Endometrial microvascular endothelial cells (primary cell): ENCODE measurements around the gene CLDN8. TPM values are rescaled to one million over a fixed set of nuclear protein-coding genes. Genes with fewer than 3 reads are reported as not detected.

Experiments
- in situ Hi-C: cut with HindIII; loops from 2 replicates; pipeline ENCODE4 v1.10.0; 2017; ENCODE audit warnings: low sequenced_read_pairs, low pct_unique_long_range_greater_than_20kb; ENCODE audit errors: inconsistent ontology term
- total RNA-seq: library from RNA; depleted of rRNA; stranded (reverse); fragments of >200 nt; gene quantifications from one replicate; pipeline ENCODE4 v1.2.3, GENCODE V29; 2015; ENCODE audit errors: inconsistent ontology term

Gene CLDN8
- not detected for total RNA-seq

- in situ Hi-C loops, result no loop called here
These were observed at the start of gene CLDN8 for GRCh38 chr21:30216041-30216723. Gene CLDN8 (minus strand): TSS chr21:30216097. CDS start chr21:30215925, 172 bp downstream.

- in situ Hi-C loops, result no loop called here
These were observed 41.9 kb upstream of the CLDN8 start for GRCh38 chr21:30257773-30258172.

- in situ Hi-C loops, result no loop called here
These were observed 40.2 kb upstream of the CLDN8 start for GRCh38 chr21:30256100-30256499.

GRCh38 chr21:30255679-30256078 lies 39.8 kb upstream of the CLDN8 start:
- in situ Hi-C loops, result no loop called here

- in situ Hi-C loops, result no loop called here
These were observed 35.9 kb upstream of the CLDN8 start for GRCh38 chr21:30251781-30252180.

- in situ Hi-C loops, result no loop called here
These were observed 34.0 kb upstream of the CLDN8 start for GRCh38 chr21:30249936-30250335.

GRCh38 chr21:30248844-30249243 lies 32.9 kb upstream of the CLDN8 start:
- in situ Hi-C loops, result no loop called here

- in situ Hi-C loops, result no loop called here
These were observed 29.2 kb upstream of the CLDN8 start for GRCh38 chr21:30245061-30245460.

- in situ Hi-C loops, result no loop called here
These were observed 27.8 kb upstream of the CLDN8 start for GRCh38 chr21:30243691-30244090.

GRCh38 chr21:30240661-30241060 lies 24.8 kb upstream of the CLDN8 start:
- in situ Hi-C loops, result no loop called here

- in situ Hi-C loops, result no loop called here
These were observed 22.3 kb upstream of the CLDN8 start for GRCh38 chr21:30238168-30238567.

GRCh38 chr21:30234643-30235042 lies 18.7 kb upstream of the CLDN8 start:
- in situ Hi-C loops, result no loop called here

- in situ Hi-C loops, result no loop called here
These were observed 18.2 kb upstream of the CLDN8 start for GRCh38 chr21:30234050-30234449.

- in situ Hi-C loops, result no loop called here
These were observed 17.5 kb upstream of the CLDN8 start for GRCh38 chr21:30233228-30234020.

GRCh38 chr21:30232011-30232410 lies 16.1 kb upstream of the CLDN8 start:
- in situ Hi-C loops, result no loop called here

GRCh38 chr21:30227633-30228404 lies 11.9 kb upstream of the CLDN8 start:
- in situ Hi-C loops, result no loop called here

- in situ Hi-C loops, result no loop called here
These were observed 11.2 kb upstream of the CLDN8 start for GRCh38 chr21:30227128-30227527.

GRCh38 chr21:30223596-30223995 lies 7.7 kb upstream of the CLDN8 start:
- in situ Hi-C loops, result no loop called here

- in situ Hi-C loops, result no loop called here
These were observed 6.8 kb upstream of the CLDN8 start for GRCh38 chr21:30222724-30223123.

GRCh38 chr21:30211071-30211470 lies 4.8 kb downstream of the CLDN8 start:
- in situ Hi-C loops, result no loop called here
